ENCODE measurements around the gene FANCC.

DNA sequence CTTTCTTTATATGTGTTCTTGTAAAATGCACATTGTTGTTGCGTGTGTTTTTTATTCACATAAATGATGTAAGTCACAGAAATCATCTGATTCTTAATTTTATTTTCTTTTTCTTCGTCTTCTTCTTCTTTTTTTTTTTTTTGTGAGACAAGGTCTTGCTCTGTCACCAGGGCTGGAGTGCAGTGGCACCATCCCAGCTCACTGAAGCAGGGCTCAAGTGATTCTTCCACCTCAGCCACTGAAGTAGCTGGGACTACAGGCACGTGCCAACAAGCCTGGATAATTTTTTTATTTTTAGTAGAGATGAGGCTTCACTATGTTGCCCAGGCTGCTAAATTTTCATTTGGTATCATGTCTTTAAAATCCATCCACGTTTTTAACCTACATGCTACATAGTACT lies 28.5 kb upstream of the FANCC start:
- TF ChIP-seq, protein P1, sequence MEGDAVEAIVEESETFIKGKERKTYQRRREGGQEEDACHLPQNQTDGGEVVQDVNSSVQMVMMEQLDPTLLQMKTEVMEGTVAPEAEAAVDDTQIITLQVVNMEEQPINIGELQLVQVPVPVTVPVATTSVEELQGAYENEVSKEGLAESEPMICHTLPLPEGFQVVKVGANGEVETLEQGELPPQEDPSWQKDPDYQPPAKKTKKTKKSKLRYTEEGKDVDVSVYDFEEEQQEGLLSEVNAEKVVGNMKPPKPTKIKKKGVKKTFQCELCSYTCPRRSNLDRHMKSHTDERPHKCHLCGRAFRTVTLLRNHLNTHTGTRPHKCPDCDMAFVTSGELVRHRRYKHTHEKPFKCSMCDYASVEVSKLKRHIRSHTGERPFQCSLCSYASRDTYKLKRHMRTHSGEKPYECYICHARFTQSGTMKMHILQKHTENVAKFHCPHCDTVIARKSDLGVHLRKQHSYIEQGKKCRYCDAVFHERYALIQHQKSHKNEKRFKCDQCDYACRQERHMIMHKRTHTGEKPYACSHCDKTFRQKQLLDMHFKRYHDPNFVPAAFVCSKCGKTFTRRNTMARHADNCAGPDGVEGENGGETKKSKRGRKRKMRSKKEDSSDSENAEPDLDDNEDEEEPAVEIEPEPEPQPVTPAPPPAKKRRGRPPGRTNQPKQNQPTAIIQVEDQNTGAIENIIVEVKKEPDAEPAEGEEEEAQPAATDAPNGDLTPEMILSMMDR (IDR thresholded peaks at IDR 0.05; ENCODE audit: control extremely low read depth in 1 of 3, insufficient read depth in 1 of 3, low read depth in 1 of 3, low read length in 3 of 3) = no peak
- TF ChIP-seq POLR2A (IDR thresholded peaks at IDR 0.05; ENCODE audit: control extremely low read depth in 1 of 2, low read depth in 2 of 2, low read length in 2 of 2) = no peak
